ENCODE results near the gene MDM1.

- TF ChIP-seq ELF4 (IDR thresholded peaks at IDR 0.05), result no peak
- TF ChIP-seq FOXA1 (IDR thresholded peaks at IDR 0.05), result no peak
- TF ChIP-seq PKNOX1 (IDR thresholded peaks at IDR 0.05), result no peak
- TF ChIP-seq FOXK2 (IDR thresholded peaks at IDR 0.05), result no peak
- TF ChIP-seq FOXM1 (IDR thresholded peaks at IDR 0.05; ENCODE audit: borderline replicate concordance), result no peak
Observed at GRCh38 chr12:68263366-68263765, 68.8 kb downstream of the MDM1 start.

Data from HEK293T (cell line).